Measurements from ENCODE around the gene BDKRB2.

GRCh38 chr14:96229315-96229714 is 24.7 kb downstream of the BDKRB2 start:
- TF ChIP-seq TAF1 (IDR thresholded peaks at IDR 0.05; ENCODE audit: borderline replicate concordance, low read depth, low read length) = no peak
- no peak for TF ChIP-seq POLR2A (IDR thresholded peaks at IDR 0.05; ENCODE audit: low read depth, low read length)
- no peak for TF ChIP-seq POLR2AphosphoS5 (IDR thresholded peaks at IDR 0.05; ENCODE audit: low read depth, low read length)

Measured in GM12892 (cell line).